ENCODE data around the gene C2CD4C.
"Not testable (repeated sequence)": the region's sequence is repeated elsewhere in the genome, so short reads cannot be mapped to it uniquely, and the experiment has no call there.

C2CD4C gene

DNA sequence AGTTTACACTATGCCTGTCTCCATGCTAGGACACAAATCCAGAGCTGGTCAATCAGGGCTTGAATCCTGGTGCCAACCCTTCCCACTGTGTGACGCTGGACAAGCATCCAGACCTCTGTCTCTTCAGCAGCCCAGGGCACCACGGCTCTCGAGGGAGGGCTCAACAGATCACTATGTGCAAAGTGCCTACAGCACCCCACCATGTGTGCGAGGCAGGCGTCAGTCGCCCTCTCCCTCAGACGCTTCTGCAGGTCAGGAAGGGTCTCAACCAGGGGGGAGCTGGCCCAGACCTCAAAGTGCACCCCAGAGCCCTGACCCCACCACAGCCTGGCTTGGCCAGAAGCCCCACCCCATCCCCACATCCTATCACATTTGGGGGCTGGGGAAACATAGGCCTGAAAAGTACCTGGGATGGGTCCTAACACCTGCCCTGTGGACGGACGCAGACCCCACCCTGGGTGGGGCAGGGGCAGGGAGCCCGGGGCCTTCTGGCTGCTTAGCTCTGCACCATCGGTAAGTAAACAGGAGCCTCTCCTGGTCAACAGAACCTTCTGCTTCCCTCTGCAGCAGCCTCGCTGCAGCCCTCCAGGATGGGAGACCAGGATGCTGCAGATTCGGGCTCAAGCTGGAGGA, 2.9 kb upstream of the C2CD4C start:
- H3K36me3 ChIP-seq (ENCODE audit: insufficient read depth, low read length) = no peaks in the 10 kb centered on the region
- no peaks in the 10 kb centered on the region for H3K4me1 ChIP-seq (ENCODE audit: control insufficient read depth, insufficient read depth, low read length, unreplicated experiment)
- H3K79me2 ChIP-seq (ENCODE audit: control insufficient read depth, insufficient read depth, low read length, unreplicated experiment) = no peaks in the 10 kb centered on the region
- H3K4me3 ChIP-seq (ENCODE audit: low read depth, low read length) = no peak overlapping the region
- peaks cover 27% of the 10 kb centered on the region for H3K27me3 ChIP-seq (ENCODE audit: insufficient read depth, low read length)
- no peak overlapping the region for H2AFZ ChIP-seq (ENCODE audit: low read length, unreplicated experiment)
- no peak overlapping the region for H3K27ac ChIP-seq (ENCODE audit: low read depth, low read length)

DNA sequence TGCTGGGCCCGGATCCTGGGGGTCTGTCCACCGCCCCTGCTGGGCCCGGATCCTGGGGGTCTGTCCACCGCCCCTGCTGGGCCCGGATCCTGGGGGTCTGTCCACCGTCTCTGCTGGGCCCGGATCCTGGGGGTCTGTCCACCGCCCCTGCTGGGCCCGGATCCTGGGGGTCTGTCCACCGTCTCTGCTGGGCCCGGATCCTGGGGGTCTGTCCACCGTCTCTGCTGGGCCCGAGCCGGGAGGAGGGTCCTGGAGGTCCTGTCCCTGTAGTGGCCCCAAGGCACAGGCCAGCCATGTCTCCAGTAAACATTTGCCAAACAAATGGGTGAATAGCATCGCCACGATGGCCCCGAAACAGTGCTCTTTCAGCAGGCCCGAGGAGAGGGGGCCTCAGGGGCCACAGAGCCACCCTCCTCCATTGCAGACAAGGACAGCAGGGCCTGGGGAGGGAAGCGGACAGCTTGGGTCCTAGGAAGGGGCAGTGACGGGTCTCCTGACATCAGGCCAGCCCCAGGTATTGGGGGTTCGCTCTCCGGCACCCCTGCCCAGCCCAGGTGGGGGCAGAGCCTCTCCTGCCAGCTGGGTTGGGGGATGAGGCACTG, 2.3 kb upstream of the C2CD4C start:
- peaks cover 27% of the 10 kb centered on the region for H3K27me3 ChIP-seq (ENCODE audit: insufficient read depth, low read length)
- H3K4me1 ChIP-seq (ENCODE audit: control insufficient read depth, insufficient read depth, low read length, unreplicated experiment); H3K79me2 ChIP-seq (ENCODE audit: control insufficient read depth, insufficient read depth, low read length, unreplicated experiment); H3K27ac ChIP-seq (ENCODE audit: low read depth, low read length); H3K4me3 ChIP-seq (ENCODE audit: low read depth, low read length); H3K36me3 ChIP-seq (ENCODE audit: insufficient read depth, low read length); H2AFZ ChIP-seq (ENCODE audit: low read length, unreplicated experiment): not testable (repeated sequence)

DNA sequence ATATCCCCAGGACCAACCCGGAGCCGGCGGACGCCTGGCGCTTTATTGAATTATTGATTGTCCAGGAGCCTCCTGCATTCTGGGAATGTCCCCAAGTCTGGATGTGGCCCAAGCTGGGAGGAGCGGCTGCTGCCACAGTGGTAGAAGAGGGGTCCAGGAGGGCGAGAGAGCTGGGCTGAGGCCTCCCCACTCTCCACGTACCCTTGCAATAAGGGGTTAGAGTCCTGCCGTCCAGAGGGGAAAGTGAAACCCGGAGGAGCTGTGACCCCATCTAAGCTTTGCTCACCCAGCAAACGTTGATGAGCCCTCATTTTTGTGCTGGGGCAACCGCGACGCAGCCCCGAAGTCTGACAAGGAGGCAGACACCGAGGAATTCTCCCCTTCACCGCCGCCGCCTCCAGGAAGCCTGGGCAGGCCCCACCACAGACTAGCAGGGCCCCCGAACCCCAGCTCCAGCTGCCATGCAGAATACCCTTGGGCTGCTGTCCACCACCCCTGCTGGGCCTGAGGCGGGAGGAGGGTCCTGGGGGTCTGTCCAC, 1.4 kb upstream of the C2CD4C start:
- no peaks in the 10 kb centered on the region for H3K36me3 ChIP-seq (ENCODE audit: insufficient read depth, low read length)
- H3K79me2 ChIP-seq (ENCODE audit: control insufficient read depth, insufficient read depth, low read length, unreplicated experiment) = no peaks in the 10 kb centered on the region
- 0 out of 2 replicates have a peak overlapping the region, but pooled peaks have one; percentile 40 for H3K4me3 ChIP-seq (ENCODE audit: low read depth, low read length)
- H3K27me3 ChIP-seq (ENCODE audit: insufficient read depth, low read length) = peaks cover 27% of the 10 kb centered on the region
- H3K27ac ChIP-seq (ENCODE audit: low read depth, low read length) = no peak overlapping the region
- no peak overlapping the region for H2AFZ ChIP-seq (ENCODE audit: low read length, unreplicated experiment)
- no peaks in the 10 kb centered on the region for H3K4me1 ChIP-seq (ENCODE audit: control insufficient read depth, insufficient read depth, low read length, unreplicated experiment)

DNA sequence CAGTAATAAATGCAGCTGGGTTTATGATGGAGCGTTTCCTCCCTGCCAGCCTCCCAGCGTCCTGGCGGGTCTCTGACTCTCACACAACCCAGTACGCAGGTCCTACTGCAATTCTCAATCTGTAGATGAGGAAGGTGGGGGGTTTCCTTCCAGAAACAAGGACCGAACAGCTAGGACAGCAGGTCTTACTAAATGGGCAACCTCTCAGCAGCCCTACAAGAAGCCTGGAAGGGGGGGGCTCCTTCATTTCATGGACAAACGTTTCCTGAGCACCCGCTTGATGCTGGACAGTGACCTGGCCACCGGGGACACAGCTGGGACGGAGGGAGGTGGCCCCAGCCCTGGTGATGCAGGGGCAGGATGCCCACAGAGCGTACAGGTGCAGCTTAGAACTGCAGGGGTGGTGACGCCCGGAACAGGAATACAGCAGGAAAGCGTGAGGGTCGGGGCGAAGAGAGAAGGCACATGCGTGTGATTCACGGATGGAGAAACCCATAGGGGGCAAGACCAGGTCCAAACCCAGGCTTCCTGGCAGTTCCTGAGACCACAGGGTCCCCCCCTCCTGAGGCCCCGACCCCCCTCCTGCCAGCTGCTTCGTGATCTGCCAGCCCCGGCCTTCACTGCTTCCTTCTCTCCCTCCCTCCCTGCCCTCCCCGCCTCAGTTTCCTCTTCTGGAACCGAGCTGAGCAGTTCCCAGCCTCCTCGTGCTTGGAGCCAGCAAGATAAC, 732 bp upstream of the C2CD4C start:
- Histone ChIP-seq H3K27ac (ENCODE audit: low read depth, low read length) (no peak overlapping the region), H3K4me1 (ENCODE audit: control insufficient read depth, insufficient read depth, low read length, unreplicated experiment) (no peaks in the 10 kb centered on the region), H3K4me3 (ENCODE audit: low read depth, low read length) (no peak overlapping the region), H2AFZ (ENCODE audit: low read length, unreplicated experiment) (no peak overlapping the region), H3K36me3 (ENCODE audit: insufficient read depth, low read length) (no peaks in the 10 kb centered on the region), H3K79me2 (ENCODE audit: control insufficient read depth, insufficient read depth, low read length, unreplicated experiment) (no peaks in the 10 kb centered on the region), H3K27me3 (ENCODE audit: insufficient read depth, low read length) (peaks cover 27% of the 10 kb centered on the region)

DNA sequence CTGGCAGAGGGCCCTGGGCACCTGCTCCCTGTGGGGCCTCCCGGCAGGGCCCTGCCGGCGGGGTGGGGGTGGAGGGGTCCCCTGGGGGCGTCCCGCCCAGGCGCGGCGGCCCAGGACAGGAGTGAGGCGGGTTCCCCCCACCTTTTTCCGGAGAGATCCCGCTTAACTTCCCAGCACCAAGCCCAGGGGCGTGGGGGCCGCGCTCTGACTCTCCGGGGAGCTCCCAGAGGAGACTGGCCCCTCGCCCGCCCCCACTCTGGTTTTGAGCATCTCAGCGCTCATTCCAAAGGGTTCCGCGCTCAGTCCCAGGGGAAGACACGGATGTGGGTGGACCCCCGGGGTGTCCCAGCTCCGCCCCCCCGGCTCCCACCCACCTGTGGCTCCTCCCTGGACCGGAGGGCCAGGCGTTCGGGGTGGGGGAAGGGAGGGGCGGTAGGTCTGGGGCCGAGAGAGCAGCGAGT, 476 bp downstream of the C2CD4C start:
- H3K27ac ChIP-seq (ENCODE audit: low read depth, low read length) = no peak overlapping the region

DNA sequence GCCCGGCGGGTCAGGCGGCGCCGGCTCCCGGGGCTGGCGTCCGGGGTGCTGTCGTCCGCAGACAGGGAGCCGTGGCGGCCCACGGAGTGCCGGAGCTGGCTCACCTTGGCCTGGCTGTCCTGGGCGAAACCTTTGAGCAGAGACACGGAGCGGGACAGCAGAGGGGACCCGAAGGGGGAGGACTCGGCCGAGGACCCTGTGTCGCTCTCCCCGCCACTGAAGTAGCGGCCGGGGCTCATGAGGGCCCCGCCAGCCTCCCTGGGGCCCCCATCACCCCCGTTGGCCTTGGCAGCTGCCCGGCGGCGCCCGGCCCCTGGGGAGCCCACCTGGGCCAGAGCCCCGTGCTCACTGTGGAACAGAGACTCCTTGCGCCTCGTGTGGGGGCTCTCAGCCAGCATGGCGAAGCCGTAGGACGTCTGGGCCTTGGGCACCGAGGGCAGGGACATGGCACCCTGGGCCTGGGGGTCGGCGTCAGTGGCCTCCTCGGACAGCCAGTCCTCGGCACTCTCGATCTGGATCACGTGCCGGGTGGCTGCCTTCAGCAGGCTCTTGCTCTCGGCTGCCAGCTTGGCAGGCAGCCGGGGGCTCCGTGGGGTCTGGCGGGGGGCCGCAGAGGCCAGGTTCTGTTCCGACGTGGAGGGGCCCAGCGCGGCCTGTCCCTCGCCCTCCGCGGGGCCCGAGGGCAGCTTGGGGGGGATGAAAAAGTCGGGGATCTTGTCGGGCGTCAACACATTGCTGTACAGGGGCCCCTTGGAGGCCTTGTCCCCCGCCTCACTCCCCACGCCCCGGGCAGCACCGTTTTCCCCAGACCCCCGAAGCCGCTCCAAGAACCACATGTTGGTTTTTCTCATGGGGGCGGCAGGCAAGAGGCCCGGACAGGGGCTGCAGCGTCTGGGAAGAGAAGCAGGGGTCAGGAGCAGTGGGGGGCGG, 1.2 kb downstream of the C2CD4C start:
- Histone ChIP-seq H3K4me1 (ENCODE audit: control insufficient read depth, insufficient read depth, low read length, unreplicated experiment) (no peaks in the 10 kb centered on the region), H3K27me3 (ENCODE audit: insufficient read depth, low read length) (peaks cover 27% of the 10 kb centered on the region), H2AFZ (ENCODE audit: low read length, unreplicated experiment) (no peak overlapping the region), H3K4me3 (ENCODE audit: low read depth, low read length) (no peak overlapping the region), H3K79me2 (ENCODE audit: control insufficient read depth, insufficient read depth, low read length, unreplicated experiment) (no peaks in the 10 kb centered on the region), H3K27ac (ENCODE audit: low read depth, low read length) (no peak overlapping the region), H3K36me3 (ENCODE audit: insufficient read depth, low read length) (no peaks in the 10 kb centered on the region)

More for the DNA sequence above, 476 bp downstream of the C2CD4C start:
- no peaks in the 10 kb centered on the region for H3K79me2 ChIP-seq (ENCODE audit: control insufficient read depth, insufficient read depth, low read length, unreplicated experiment)
- no peak overlapping the region for H2AFZ ChIP-seq (ENCODE audit: low read length, unreplicated experiment)
- H3K36me3 ChIP-seq (ENCODE audit: insufficient read depth, low read length) = no peaks in the 10 kb centered on the region
- H3K27me3 ChIP-seq (ENCODE audit: insufficient read depth, low read length) = peaks cover 27% of the 10 kb centered on the region
- H3K4me1 ChIP-seq (ENCODE audit: control insufficient read depth, insufficient read depth, low read length, unreplicated experiment) = no peaks in the 10 kb centered on the region
- H3K4me3 ChIP-seq (ENCODE audit: low read depth, low read length) = peak overlapping the region; percentile 63

DNA sequence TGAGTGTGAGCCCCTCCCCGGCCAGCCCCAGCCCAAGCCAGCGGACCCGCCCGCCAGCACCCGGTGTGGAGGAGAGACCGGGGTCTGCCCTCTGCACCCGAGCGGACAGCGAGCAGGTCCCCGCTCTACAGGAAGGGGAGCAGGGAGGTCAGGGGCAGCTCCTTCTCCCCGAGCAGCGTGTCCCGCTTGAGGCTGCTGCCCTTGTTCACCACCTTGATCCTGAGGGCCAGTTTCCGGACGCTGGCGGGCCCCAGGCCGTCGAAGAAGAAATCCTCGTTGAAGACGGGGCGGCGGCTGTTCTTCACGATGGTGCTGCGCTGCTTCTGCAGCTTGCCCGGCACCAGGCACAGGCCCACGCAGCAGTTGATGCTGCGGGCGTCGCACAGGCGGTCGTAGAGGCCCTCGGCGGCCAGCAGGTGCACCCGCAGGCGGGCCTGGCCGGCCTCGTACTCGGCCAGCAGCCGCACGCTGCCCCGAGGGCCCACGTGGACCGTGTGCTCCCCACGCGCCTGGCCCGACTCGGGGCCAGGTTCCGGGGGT, 1.9 kb downstream of the C2CD4C start:
- H3K4me3 ChIP-seq (ENCODE audit: low read depth, low read length) = no peak overlapping the region
- peaks cover 27% of the 10 kb centered on the region for H3K27me3 ChIP-seq (ENCODE audit: insufficient read depth, low read length)
- H3K79me2 ChIP-seq (ENCODE audit: control insufficient read depth, insufficient read depth, low read length, unreplicated experiment) = no peaks in the 10 kb centered on the region
- no peaks in the 10 kb centered on the region for H3K36me3 ChIP-seq (ENCODE audit: insufficient read depth, low read length)
- H3K4me1 ChIP-seq (ENCODE audit: control insufficient read depth, insufficient read depth, low read length, unreplicated experiment) = no peaks in the 10 kb centered on the region
- no peak overlapping the region for H3K27ac ChIP-seq (ENCODE audit: low read depth, low read length)
- no peak overlapping the region for H2AFZ ChIP-seq (ENCODE audit: low read length, unreplicated experiment)

DNA sequence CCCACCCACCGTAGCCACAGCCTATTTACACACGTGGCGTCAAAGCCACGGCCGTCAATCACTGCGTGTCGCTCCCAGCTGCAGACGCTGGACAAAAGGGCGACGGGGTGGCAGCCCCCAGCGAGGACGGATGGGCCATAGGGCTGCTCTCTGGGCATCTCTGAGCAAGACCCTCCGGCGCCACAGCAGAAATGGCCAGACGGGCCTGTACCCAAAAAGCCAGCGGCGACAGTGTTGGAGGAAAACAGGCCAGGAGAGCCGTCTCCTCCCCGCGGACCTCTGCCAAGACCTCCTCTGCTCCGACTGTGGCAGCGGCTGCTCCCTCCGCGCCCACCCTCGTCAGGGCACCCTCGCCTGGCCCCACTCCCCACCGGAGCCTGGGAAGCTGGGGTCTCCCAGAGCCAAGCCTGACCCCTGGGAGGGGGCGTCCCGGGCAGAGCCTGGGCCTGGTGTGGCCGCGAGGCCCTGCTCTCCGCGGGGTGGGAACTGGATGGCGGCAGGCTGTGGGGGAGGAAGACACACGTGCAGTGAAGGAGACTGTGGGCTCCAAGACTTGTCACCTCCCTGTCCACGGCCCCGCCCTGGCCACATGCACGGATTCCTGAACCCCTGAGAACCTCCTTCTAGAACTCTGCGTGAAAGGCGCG, 2.7 kb downstream of the C2CD4C start:
- Histone ChIP-seq H2AFZ (ENCODE audit: low read length, unreplicated experiment) (no peak overlapping the region), H3K36me3 (ENCODE audit: insufficient read depth, low read length) (no peaks in the 10 kb centered on the region), H3K27me3 (ENCODE audit: insufficient read depth, low read length) (peaks cover 27% of the 10 kb centered on the region), H3K4me3 (ENCODE audit: low read depth, low read length) (no peak overlapping the region), H3K4me1 (ENCODE audit: control insufficient read depth, insufficient read depth, low read length, unreplicated experiment) (no peaks in the 10 kb centered on the region), H3K79me2 (ENCODE audit: control insufficient read depth, insufficient read depth, low read length, unreplicated experiment) (no peaks in the 10 kb centered on the region), H3K27ac (ENCODE audit: low read depth, low read length) (no peak overlapping the region)

DNA sequence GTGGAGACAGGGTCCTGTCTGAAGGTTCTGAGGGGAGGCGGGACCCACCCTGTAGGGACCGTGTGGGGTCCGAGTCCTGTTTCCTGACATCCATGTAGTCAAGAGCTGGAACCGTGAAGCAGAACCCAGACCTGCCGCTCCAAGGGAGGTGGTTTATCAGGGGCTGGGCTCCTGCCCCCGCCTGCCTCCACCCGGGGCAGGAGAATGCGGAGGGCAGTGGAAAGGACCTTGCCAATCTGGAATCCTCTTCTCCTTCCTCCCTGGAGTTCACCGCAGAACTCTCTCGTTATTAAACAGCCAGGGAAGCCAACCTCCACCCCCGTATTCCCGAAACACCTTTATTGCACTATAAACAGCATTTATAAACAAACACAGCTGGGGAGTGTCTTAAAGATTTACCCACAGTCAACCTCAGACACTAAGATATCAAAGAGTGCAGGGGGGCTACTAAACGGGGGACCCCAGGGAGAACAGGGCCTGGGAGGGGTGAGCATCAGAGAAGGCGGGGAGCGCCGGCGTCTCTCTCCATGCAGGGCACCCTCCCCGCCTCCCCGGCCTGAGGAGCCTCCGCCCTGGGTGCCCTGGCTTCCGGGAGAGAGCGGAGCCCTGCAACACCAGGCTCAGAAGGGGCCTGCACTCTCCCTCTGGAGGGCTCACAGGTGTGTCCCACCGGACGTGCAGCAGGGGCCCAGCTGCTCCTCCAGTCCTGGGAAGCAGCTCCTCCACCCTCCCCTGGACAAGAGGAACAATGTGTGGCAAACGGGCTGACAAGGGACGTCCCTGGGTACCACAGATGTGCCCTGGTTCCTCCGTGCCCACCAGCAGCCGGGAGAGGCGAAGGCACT, 3.6 kb downstream of the C2CD4C start:
- H3K36me3 ChIP-seq (ENCODE audit: insufficient read depth, low read length) = no peaks in the 10 kb centered on the region
- no peaks in the 10 kb centered on the region for H3K79me2 ChIP-seq (ENCODE audit: control insufficient read depth, insufficient read depth, low read length, unreplicated experiment)
- H3K4me3 ChIP-seq (ENCODE audit: low read depth, low read length) = no peak overlapping the region
- H2AFZ ChIP-seq (ENCODE audit: low read length, unreplicated experiment) = no peak overlapping the region
- H3K27me3 ChIP-seq (ENCODE audit: insufficient read depth, low read length) = peaks cover 25% of the 10 kb centered on the region
- H3K4me1 ChIP-seq (ENCODE audit: control insufficient read depth, insufficient read depth, low read length, unreplicated experiment) = no peaks in the 10 kb centered on the region
- H3K27ac ChIP-seq (ENCODE audit: low read depth, low read length) = no peak overlapping the region
